ENCODE measurements around the gene SGMS1.

Gene SGMS1

DNA sequence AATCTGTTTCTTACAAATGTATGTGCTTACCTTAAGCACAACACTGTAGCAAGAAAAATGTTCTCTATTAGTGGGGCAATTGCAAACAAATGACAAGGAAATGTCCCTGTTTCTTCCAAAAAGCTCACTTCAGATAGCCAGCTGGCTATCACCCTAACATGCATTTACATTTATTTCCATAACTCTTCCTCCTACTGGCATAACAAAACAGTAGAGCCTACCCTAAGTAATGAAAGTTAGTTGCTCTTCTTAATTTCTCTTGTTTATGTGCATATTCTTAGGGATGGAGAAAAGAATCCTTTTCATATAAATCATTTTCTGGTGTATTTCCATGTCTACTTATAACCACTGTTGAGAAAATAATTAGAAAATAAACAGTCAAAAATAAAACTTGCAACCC, 100.4 kb downstream of the SGMS1 start:
- TF ChIP-seq, protein P1, sequence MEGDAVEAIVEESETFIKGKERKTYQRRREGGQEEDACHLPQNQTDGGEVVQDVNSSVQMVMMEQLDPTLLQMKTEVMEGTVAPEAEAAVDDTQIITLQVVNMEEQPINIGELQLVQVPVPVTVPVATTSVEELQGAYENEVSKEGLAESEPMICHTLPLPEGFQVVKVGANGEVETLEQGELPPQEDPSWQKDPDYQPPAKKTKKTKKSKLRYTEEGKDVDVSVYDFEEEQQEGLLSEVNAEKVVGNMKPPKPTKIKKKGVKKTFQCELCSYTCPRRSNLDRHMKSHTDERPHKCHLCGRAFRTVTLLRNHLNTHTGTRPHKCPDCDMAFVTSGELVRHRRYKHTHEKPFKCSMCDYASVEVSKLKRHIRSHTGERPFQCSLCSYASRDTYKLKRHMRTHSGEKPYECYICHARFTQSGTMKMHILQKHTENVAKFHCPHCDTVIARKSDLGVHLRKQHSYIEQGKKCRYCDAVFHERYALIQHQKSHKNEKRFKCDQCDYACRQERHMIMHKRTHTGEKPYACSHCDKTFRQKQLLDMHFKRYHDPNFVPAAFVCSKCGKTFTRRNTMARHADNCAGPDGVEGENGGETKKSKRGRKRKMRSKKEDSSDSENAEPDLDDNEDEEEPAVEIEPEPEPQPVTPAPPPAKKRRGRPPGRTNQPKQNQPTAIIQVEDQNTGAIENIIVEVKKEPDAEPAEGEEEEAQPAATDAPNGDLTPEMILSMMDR (IDR thresholded peaks at IDR 0.05; ENCODE audit: insufficient read depth, low read depth, low read length, missing control alignments): no peak
- no peak overlapping the region for H3K4me3 ChIP-seq (ENCODE audit: low read length)
- DNase-seq (ENCODE audit: low read depth): no peak

DNA sequence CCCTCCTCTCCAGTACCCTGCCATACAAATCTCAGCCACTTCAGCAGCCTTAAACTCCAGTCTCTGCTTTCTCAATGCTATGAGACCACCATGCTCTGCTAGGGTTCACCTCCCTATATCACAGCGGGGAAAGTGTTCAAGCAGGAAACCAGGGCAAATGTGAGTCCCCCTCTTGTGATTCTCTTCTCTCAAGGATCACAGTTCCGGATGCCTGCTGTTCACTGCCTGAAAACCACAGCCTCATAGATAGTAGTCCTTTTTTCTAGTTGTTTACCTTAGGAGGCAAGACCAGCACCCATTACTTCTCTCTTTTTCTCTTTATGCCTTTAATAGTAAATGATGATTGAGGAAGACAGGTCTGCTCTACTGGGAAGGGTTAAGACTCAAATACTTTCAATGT, 100.8 kb downstream of the SGMS1 start:
- no peak for DNase-seq (ENCODE audit: low read depth)
- TF ChIP-seq, protein P1 (IDR thresholded peaks at IDR 0.05; ENCODE audit: insufficient read depth, low read depth, low read length, missing control alignments): no peak
- no peak overlapping the region for H3K4me3 ChIP-seq (ENCODE audit: low read length)

DNA sequence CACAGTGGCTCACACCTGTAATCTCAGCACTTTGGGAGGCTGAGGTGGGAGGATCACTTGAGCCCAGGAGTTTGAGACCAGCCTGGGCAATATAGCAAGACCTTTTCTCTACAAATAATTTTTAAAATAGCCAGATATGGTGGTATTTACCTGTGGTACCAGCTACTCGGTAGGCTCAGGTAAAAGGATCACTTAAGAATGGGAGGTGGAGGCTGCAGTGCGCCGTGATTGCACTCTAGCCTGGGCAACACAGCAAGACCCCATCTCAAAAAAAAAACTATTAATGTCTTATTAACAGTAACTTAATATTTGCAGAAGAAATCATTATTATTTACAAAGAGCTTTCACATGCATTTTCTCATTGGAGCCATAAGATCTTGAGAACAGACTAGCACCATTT, 103.6 kb downstream of the SGMS1 start:
- no peak for DNase-seq (ENCODE audit: low read depth)
- no peak overlapping the region for H3K4me3 ChIP-seq (ENCODE audit: low read length)
- TF ChIP-seq, protein P1 (IDR thresholded peaks at IDR 0.05; ENCODE audit: insufficient read depth, low read depth, low read length, missing control alignments): no peak

DNA sequence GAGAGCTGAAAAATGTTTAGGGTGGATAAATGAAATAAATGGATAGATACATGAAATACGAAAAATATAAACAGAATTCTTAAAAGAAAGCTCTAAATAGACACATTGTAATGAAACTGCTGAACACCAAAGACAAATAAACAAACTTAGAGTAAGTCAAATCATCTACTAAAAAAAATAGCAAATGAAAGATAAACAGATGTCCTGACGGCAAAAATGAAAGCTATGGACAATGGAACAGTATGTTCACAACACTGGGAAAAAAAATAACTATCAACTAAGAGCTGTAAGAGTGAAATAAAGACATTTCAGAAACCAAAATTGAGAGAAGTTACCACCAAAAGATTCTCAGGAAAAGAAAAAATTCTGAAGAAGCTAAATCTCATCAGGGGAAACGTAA, 106.1 kb downstream of the SGMS1 start:
- no peak overlapping the region for H3K4me3 ChIP-seq (ENCODE audit: low read length)
- DNase-seq (ENCODE audit: low read depth): no peak
- TF ChIP-seq, protein P1 (IDR thresholded peaks at IDR 0.05; ENCODE audit: insufficient read depth, low read depth, low read length, missing control alignments): no peak

DNA sequence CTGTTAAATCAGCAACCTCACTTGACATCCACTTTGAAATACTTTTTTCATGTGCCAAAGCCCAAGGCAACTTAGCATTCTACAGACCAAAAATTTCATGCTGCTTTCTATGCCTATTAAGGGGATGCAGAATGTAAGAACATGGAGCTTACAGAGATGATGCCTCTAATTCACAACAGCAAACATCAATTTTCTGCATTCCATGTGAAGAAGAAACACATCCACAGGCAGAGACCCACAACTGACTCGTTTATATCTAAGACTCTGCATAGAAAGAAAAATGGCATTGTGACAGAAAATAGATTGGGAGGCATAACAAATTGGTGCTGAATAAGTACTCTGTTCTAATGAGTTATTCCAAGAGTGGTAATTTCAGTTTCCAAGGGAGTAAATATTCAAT, 107.6 kb downstream of the SGMS1 start:
- TF ChIP-seq, protein P1 (IDR thresholded peaks at IDR 0.05; ENCODE audit: insufficient read depth, low read depth, low read length, missing control alignments): no peak
- no peak for DNase-seq (ENCODE audit: low read depth)
- no peak overlapping the region for H3K4me3 ChIP-seq (ENCODE audit: low read length)

DNA sequence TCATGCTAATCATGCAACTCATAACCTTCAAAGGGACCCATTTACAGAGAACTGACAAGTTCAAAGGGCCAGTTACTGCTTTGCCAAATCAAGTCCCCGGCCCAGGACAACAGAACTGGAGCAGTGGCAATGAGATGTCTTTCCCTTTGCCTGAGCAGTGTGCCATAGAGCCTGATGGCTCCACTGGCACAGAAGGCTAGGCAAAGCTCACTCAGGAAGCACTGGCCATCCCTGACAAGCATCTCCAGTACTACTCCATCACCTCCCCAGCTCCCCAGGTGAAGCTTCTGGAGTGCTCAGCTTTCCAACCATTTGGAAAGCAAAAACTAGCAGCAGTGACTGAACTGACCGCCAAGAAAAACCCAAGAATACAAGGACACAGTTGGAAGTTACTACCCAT, 108.3 kb downstream of the SGMS1 start:
- H3K4me3 ChIP-seq (ENCODE audit: low read length): no peak overlapping the region
- no peak for DNase-seq (ENCODE audit: low read depth)
- TF ChIP-seq, protein P1 (IDR thresholded peaks at IDR 0.05; ENCODE audit: insufficient read depth, low read depth, low read length, missing control alignments): no peak

DNA sequence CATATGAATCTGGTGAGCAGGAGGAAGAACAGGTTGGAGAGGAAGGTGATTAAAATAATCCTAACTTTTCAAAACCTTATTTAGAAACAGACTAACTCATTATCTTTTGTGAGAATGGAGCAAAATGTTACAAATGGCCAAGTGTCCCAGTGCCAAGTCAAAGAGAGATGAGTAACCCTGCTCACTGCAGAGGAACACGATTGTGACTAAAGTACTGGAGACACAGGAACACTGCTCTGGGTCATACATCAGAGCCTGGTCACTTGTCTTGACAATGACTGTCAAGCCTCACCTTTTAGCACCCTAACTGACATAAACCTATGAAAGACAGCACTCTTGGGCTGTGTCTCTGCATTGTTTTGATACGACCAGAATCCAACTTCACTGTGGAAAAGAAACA, 108.8 kb downstream of the SGMS1 start:
- no peak overlapping the region for H3K4me3 ChIP-seq (ENCODE audit: low read length)
- TF ChIP-seq, protein P1 (IDR thresholded peaks at IDR 0.05; ENCODE audit: insufficient read depth, low read depth, low read length, missing control alignments): no peak
- DNase-seq (ENCODE audit: low read depth): peak; percentile 46

Data from epithelial cell of esophagus (primary cell).